Stimulated activated CD4-positive, alpha-beta T cell treated with anti-CD3 and anti-CD28 coated beads, TNF-alpha, amount 100 ng/mL, for 24 hours (primary cell): ENCODE results near the gene NRP1.

Experiments
- DNase-seq, 3 experiments: peaks; one replicate each; pipeline ENCODE4 v3.0.0-alpha.2; 2020; ENCODE audit warnings: low read depth in 3 of 3

The NRP1 gene

DNA sequence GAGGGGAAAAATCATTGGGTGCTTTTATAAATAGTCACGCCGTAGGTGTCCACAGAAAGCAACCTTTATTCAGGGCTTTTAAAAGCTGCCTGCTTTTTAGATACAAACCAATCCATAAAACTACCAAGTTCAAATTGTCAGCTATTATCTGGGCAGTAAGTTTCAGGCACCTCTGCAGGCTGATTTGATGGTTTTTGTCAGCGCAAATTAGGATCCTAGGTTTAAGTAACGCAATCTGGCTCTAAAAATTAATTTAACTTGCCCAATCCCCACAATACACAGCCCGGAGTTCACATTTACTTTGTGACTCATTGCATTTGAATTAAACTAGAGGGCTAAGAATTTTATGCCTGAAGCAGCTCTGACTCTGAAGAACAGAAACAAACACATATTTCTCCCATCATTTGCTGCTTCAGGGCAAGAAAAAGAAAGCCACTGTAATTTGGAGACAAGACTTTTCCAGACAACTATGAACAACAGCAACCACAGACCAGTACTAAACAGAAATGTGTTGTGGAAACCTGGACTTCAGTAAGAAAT, 43.3 kb downstream of the NRP1 start:
- no peak for DNase-seq

DNA sequence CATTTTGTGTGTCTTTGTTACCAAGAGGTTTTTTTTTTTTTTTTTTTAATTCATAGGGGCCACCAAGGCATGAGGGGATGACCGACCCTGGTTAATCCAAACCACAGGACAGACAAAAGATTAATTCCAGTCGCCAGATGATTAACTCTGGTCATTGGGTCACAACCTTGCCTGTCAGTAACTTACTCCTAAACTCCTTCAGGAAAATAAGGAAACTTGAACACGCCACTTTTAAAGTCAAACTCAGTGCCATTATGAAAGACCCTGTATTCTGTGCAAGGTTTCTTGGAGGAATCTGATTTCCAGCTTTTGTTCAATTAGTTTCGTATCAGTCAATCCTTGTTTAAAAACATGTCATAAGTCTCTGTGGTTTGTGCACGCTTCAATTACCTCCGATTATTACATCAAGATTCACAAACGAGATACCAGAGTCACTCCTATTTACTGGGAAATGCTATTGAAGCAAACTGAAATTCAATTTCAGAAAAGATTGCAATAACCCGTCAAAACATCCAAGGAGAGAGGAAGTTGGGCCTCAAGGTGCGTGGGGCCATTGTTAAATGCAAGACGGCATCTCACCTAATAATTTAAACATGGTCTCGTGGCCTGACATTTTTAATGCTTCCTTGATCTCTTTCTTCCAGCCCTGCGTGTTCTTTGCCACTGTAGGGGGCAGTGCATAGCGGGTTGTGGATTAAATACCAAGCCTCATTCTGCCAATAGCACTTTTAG, 44.0 kb downstream of the NRP1 start:
- no peak for DNase-seq

DNA sequence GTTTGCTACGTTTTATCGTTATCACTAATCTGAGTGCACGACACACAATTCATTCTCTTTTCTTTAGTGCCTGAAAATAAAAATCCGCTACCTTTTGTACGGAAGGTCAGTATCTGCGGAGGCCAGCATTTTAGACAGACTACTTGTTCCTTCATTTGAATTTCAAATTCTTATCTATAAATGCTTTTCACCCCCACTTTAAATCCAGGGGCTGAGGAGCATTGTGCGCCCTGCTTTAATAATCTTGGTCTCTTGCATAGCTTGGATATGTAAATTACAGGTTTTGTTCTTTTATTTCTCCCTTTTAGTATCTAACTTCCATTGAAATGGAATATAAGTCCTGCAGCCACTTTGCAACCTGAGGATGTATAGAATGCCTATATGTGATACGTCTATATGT, 44.7 kb downstream of the NRP1 start:
- DNase-seq = no peak

DNA sequence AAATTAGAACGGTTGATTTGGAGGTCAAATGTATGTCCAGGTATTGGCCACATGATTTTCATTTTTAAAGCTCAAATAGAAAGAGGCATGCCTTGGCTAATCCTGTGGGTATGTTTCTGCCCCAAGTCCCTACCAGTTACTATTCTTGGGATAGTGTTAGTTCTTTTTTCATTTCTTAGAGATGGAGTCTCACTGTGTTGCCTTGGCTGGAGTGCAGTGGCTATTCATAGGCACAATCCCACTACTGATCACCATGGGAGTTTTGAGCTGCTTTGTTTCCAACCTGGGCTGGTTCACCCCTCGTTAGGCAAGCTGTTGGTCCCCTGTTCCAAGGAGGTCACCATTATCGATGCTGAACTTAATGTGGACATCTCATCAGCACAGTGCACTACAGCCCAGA, 46.3 kb downstream of the NRP1 start:
- DNase-seq = no peak

DNA sequence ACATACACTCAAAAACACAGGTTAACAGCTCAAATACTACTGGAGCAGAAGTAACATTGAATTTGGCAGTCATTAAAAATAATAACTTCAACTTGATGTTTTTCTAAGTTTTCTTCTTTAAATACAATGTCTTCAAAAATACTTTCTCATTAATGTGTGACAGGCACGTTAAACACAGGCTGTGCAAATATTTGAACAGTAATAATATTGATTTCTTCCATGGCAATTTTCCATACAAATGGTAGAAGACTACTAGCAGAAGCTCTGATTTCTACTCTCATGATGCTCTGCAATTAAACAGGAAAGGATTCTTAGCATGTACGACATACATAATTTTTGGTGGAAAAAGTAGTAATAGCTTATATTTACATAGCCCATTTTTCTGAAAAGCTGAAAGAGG, 47.4 kb downstream of the NRP1 start:
- DNase-seq = no peak

DNA sequence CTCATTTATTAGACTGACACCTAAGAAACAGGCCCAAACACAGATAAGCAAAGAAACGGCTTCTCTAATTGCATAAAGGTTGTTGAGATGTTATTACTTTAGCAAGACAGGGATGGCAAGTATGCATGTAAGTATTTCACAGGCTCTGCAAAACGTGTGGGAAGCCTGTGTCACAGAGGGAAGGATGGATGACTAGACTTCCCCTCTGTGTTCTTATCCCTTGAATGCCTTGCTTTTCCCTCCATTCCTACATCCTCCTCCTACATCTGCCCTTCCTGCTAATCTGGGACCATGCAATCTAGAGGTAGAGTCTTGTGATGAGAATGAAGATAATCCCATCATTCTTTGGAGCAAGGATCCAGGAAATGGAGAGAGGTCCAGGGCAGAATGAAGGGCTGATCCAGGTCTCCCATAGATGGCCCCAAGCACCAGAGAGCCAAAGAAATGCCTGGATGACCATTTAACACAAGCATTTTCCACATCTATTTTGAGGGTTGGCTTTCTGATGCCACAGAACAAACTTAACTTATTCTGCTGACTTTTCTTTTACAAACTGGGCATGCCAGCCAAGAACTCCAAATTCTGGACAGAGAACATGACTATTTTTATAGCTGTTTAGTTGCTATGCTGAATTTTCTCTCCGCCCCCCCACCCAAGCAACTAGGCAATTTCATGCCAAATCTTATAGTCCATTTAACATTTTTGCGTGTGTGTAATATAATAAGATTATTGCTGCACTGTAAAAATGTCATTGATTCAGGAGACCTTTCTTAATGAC, 48.1 kb downstream of the NRP1 start:
- DNase-seq = no peak

DNA sequence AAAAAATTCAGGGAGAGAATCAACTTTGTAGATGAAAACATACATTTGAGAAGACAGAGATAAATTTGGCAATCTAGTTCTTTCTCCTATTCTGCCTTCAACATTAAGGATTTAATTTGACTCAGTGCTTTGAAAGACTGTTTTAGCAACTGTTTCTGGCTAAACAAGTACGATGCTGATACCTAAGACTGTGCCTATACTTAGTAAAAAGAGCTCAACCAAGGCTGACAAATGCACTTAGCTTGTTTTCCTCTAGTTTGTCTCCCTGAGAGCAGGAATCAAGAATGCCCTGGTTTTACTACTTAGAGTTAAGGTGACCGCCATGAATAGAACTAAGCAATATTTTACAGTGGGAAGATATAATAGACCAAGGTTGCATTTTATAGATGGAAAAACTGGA, 49.5 kb downstream of the NRP1 start:
- DNase-seq = no peak

DNA sequence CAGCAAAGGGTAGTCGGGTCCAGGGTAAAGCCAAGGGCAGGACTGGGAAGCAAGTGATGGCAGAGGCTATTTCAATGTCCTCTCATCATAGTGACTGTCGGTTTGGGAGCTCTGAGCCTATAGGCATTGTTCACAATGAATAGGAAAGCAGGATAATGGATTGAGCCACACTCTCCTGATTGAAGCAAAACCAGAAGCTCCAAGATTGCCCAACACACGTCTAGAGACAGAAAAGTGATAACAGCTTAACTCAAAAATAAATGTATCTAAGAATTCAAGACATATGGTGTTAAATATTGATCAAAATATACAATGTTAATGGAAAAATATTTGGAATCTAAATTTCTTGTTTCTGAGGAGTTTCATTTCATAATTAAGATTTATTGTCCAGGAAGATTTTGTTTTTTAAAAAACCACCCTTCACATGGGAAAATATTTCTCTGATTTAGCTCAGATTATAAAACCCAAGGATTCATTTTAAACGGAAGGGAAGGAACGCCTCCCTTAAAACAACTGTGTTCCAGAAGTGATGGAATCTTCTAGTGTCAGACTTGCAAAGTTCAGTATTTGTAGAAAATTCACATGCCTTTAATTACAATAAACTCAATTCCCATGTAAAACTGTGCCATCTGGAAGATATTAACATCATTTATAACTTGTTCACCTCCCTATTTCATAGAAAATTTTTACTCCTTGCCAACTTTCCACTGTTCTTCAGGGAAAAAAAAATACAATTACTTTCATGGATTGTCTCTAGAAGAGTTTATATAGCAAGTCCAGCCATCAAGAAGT, 54.5 kb downstream of the NRP1 start:
- no peak for DNase-seq

DNA sequence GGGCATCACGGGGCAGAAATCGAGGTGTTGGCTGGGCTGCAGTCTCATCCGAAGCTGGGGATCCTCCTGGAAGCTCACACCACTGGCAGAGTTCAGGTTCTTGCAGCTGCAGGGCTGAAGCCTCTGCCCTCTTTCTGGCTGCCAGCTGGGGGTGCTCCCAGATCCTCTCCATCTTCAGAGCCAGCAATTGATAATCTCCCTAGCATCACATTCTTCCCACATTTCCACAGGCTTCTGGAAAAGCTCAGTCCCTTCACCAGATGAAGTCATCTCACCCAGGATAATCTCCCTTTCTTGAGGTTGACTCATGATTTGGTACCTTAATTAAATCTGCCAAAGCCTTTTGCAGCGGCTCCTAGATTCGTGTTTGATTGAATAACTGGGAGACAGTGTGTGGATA, 55.2 kb downstream of the NRP1 start:
- DNase-seq = no peak

DNA sequence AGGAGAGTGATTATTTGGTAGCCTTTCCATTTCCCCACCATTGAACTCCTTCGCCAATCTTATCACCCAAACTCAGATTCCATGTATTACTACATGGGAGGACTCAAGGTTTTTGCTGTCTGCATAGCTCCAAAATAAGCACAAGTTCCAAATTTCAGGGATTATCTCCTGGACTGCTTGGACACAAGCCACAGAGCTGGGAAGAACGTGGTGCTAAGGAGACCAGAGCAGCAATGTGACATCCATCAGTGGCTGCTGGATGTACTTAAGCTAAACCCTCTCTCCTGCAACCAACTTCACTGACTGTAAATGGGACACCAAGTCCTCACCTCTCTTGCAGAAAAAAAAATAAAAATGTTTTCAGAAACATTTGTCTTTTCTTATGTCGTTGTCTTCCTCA, 56.3 kb downstream of the NRP1 start:
- no peak for DNase-seq

DNA sequence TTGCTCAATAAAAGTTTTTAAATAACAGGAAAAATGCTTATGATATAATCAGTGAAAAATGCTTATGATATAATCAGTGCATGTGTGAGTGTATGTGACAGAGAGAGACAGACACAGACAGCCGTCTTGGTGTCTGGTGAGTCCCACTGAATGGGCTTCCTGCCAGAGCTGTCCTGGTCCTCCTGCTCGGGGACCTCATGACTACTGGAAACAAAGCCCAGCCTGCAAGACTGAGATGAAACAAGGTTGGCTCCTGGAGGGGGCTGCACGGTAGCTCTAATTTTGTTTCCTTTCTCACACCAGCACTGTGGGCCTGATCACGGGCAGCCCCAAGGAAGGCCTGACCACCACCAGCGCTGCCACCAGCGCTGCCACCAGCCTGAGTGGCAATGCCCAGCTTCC, 57.3 kb downstream of the NRP1 start:
- no peak for DNase-seq

DNA sequence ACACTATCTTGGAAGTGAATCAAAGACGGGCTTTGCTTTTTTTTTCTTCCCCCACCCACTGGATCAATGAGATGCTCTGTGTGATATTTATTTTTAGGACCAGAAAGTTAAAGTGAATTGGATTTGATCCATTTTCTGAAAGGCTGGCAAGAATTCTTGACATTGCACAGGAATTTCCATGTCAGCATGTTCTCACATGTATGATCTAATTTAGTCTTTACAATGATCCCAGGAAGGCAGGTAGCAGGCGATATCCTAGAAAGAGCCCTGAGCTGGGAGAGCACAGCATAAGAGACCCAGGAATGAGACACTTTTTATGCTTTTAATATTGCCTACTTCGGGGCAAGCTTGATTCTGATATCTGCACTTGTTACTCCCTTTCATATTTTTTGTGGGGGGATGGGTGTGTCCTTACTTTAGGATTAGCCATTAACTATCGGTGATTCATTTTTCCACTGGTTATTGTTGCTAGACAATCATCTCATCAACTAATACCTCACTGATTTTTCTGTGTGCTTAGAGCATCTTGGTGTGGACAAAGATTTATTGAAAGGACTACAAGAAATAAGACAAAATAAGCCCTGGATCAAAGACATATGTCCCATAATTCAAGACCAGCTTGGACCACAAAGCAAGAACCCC, 58.1 kb downstream of the NRP1 start:
- no peak for DNase-seq

DNA sequence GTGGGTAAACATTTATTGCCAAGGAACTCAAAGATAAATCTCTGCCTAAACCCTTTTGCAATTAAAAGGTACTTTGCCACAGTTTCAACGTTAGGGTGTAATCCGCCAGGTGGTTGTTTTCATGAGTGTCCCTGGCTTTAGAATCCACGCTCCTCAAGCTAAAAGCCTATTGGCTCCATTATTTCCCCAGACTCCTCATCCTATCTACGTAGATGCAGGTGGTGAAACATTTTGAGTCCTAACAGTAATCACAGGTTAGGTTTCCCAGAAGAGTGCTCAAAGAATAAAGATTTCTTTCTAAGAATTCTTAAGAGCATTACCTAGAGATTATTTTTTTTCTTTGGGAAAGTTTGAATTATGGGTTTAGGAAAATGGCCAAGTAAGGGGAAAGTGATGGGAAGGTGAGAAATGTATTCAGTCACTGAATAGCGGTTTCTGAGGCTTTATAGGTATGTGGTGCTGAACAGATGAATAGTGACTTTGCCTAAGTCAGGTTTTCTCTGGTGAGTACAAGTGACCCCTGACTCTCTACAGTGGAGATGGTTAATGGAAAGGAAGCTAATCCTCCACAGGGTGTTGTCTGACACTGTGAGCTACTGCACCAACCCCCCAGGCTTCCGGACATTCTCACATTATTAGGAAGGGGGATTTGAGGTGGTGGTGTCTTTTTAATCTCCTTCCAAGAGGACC, 60.2 kb downstream of the NRP1 start:
- DNase-seq = no peak

DNA sequence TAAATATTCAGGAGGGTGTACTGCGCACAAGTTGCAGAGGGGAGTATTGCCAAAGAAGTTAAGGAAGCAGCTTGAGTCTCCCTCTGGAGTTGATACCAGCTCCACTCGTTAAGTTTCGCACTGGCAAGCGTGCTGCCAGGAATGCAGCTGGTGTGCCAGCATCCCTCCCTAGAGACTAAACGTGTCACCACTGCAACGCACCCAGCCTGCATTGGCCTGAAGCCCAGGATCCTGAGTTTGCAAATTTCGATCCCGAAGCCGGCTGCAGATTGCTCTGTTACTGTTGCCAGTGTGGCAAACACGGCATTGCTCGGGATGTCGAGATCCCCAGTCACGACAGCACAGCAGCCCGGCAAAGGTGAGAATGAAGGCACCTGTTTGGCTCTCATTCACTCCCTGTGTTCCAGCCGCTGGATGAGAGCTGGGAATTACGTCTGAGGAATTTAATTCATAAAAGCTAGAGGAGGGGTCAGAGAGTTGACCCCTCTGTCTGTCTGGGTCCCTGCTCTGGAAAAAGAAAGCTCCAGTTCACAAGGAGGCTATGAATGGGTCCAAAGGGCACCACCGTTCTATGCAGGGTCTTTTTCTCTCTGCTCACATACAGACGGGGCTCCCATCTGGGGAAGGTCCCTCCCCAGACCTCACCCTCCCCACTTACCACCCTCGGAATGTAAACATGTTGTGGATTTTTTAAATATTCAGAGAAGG, 61.0 kb downstream of the NRP1 start:
- DNase-seq = no peak

DNA sequence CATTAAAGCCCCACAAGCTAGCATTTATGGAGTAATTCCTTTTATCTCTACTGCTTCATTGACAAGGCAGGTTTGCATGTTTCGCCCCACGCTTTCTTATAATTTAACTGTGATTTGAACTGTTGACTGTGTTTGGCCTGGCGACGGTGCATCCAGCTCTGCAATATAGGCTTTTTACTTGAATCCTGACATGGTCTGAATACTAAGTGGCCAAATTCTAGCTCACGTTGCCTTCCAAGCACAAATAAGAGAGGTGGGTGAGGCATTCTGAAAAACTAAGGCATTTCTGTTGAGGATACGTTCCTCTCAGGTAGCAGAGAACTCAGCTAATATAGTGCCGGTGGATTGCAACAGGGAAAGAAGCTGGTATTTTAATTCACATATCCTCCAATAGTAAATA, 61.8 kb downstream of the NRP1 start:
- DNase-seq = no peak

DNA sequence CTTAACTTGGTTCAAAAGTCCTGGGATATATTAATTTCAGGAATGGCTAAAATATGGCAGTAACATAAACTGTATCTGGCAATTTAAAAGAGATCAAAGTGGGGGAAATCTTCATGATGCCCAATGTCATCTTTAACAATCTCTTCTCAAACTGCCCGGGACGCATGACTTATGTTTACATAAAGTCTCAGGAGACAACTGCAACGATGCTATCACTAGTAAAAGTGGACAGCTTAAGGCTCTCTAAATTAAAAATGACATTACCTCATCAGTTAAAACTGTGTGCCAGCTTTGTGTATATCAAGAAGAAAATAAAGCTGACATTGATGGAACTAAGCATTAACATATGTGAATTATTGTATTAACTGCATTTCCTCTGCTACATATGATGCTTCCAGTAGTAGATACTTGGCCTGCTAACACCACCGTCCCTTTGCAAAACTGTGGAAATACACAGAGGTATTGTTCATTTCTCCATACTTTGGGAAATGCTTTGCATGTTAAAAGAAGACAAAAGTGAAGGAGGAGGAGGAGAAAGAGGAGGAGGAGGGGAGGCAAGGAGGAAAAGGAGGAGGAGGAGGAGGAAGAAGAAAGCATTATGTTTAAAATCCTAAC, 62.4 kb downstream of the NRP1 start:
- DNase-seq = no peak

DNA sequence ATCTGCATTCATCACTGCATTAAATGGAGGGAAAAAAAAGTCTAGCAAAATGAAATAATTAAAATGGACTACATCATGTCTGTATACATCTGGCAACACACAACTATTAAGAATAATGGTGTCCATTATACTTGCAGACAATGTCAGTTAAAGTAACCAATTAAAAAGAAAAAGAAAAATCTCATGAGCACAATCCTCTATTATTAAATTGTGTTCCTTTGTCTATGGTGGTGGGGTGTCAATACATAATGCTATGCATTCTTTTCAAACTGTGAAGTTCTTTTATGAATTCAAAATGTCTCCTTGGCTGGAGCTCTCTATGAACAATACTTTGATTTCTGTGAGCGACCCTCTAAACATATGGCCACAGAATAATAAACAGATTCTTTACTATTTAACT, 63.5 kb downstream of the NRP1 start:
- no peak for DNase-seq

DNA sequence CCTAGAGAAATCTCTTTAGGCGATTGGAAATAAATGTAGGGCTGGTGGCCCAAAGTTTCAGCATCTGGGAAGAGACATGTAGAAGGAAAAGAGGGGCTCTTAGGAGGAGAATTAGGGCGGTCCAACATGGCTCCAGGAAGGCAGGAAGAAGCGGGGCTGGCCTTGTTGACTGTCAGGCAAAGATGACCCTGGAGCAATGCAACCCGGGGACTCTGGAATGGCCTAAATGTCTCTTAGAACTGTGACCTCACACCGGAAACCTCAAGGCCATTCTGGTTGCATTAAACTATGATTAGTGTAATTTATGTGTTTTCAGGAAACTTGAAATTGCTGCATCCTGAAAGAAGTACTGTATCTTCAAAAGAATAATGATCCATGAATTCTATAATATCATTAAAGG, 66.8 kb downstream of the NRP1 start:
- no peak for DNase-seq

DNA sequence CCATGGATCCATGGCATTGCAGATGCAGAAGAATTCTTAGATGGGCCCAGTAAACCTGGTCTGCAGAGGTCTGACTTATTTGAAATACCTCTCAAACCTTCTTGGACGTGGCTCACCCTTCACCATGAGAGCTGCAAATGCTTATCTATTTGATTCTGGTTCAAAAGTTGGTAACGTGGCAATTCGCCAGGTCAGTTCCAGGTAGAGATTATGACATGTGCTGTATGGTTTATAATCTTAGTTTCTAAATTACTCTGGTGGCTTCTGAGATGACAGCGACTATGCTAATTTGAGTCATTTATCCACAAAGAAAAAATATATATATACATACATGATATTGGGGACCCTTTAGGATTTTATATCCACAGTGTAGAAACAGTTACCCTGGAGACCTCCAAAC, 68.8 kb downstream of the NRP1 start:
- peak; percentile 31 to 58 (median 35) for DNase-seq

DNA sequence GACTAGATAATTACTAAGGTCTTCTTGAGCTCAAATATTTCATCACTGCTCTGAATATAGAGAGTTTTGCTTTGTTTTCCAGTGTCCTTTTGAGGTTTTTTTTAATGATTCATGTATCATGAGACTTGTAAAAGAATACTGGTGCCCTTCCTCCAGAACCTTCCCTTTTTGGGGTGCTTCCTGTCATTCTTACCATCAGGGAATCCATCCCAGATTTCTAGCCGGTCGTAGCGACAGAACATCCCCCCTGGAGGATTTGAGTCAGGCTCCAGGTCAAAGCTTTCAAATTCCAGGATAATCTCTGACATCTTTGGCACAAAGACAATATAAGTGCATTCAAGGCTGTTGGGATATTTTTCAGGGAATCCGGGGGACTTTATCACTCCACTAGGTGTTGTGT, 71.0 kb downstream of the NRP1 start:
- no peak for DNase-seq
